Stomach (tissue), 4 donors: ENCODE measurements around the gene MAST4.

ENCODE experiments used
- CTCF ChIP-seq, 7 experiments: fragments of 450-650 bp in 4 of 7; fragments of 200-600 bp in 3 of 7; sonication (generic) in 3 of 7; IDR thresholded peaks; one replicate each; pipeline ENCODE4 v1.5.1; 2016 to 2019; ENCODE audit warnings: antibody characterized with exemption in 7 of 7, control low read depth in 2 of 7, mild to moderate bottlenecking in 1 of 7
- POLR2AphosphoS5 ChIP-seq, 3 donors: sonication (generic); formaldehyde crosslinking; IDR thresholded peaks; one replicate each; pipeline ENCODE4 v1.6.1; 2016; ENCODE audit warnings: antibody characterized with exemption in 3 of 3

GRCh38 chr5:67133776-67134175, 537.6 kb downstream of the MAST4 start:
- no peak for TF ChIP-seq CTCF (IDR thresholded peaks at IDR 0.05)
- no peak for TF ChIP-seq POLR2AphosphoS5 (IDR thresholded peaks at IDR 0.05)
